ENCODE results near the gene GLRA3.
"Not testable (repeated sequence)": the region's sequence is repeated elsewhere in the genome, so short reads cannot be mapped to it uniquely, and the experiment has no call there.

GLRA3 gene

DNA sequence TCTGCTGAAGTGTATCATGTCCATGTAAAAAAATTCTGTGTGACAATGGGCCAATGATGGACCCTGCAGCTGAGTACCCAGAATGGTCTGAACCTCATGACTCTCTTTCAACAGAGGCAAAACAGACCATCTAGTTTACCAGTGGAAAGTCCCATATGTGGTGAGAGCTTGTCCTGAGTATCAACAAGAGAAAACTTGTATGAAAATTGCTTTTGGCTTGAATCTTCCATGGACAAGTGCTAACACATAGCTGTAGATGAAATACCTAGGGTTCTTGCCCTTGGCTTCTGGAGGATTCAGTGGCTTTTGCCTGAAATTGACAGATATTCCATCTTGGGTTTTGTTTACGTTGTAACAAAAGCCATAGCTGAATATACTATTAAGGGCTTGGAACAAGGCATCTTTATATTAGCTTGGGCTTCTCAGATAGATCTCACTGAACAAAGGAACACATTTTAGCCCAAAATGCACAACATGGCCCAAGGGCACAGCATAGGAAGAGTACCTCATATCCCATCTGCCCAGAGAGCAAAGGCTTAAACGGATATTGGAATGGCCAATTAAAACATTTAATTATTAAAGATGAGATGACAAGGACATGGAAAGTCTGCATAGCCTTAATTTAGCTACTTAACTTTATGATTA is 178.2 kb downstream of the GLRA3 start:
- DNase-seq = no peak

DNA sequence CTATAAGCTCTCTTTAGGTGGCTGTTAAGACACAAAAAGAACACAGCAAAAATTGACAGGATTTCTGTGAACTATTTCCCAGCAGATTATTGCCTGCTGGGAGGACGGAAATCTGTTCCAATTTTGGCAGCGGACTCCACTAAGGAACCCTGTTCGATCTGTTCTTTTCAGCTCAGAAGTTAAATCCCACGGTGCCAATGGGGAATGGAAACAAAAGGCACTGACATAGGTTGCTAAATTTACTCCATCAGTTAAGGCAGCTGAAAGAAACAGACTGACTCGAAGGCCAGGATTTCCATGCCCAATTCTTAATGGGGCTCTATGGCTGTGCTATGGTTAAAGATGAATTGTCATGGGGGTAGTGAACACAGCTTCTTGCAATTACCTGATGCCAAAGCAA is 180.2 kb downstream of the GLRA3 start:
- DNase-seq = no peak

- no peak for DNase-seq
These were observed 182.7 kb downstream of the GLRA3 start for GRCh38 chr4:174646326-174646725.

- DNase-seq = no peak
These were observed 188.9 kb downstream of the GLRA3 start for GRCh38 chr4:174640146-174640545.

DNA sequence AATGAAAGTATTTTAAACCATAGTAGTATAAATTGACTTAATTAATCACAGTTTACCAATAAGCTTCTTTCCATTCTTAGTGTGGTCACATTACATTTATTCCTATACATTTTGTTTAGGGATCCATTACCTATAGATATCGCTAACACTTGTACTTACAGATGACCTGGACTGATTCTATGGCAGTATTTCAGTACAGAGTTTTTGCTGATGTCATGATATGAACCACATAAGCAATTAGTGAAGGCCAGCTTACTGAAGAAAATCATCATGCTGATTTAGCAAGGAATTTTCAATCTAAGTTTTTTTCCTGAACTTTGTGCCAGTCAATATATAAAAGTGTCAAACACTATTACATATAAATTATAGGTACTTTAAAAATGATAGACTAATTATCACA is 193.3 kb downstream of the GLRA3 start:
- DNase-seq = no peak

GRCh38 chr4:174633399-174633798 is 195.6 kb downstream of the GLRA3 start:
- no peak for DNase-seq

DNA sequence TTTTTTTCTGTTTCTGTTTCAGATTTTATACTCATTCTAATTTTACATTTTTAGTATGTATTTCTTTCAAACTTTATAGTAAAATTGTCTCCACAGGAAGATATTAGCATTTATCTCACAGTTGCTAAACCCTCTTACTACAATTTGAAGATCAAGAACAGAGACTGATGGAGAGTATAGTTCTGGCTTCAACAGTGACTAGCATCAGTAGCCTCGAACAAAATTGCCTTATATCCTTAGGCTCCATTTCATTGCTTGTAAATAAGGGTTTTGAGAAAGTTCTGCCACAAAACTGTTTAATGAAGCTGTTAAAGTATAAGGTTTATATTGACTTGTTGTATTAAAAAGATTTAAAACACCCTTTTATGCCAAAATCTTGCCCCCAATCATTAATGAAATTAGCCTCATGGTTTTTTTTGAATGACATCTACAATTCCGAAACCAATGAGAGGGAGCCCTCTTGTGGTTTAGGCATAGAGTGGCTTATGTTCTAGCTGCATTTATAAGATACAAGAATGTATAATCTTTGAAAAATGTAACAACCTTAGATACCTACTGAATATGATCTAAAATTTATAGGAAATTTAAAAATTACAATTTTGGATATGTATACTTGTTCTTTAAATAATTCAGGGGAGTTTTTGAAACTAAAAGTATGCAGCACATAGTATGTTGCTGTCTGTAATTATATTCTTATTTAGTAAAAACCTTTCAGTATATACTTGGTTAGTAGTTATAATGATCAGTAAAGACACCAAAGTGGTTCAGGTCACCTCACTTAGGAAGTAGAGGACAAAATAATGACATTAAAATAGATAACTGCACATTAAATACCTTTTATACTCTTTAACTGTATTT is 196.9 kb downstream of the GLRA3 start:
- DNase-seq = peak in 1 of 2 experiments; percentile 16

DNA sequence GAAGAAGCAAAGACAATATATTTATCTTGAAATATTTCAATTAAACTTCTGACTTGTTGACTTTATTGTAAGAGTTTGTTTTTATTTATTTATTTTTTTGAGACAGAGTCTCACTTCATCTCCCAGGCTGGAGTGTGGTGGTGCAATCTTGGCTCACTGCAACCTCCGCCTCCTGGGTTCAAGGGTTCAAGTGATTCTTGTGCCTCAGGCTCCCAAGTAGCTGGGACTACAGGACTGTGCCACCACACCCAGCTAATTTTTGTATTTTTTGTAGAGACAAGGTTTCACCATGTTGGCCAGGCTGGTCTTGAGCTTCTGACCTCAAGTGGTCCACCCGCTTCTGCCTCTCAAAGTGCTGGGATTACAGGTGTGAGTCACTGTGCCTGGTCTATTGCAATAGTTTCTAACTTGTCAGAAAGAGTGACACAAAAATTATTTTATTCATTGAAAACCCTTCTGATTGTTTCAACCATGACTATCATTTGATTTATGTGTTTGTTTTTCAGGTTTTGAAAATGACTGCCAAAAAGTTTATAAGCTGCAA is 199.1 kb downstream of the GLRA3 start:
- DNase-seq = not testable (repeated sequence)

GRCh38 chr4:174629265-174629664 is 199.8 kb downstream of the GLRA3 start:
- DNase-seq = no peak

DNA sequence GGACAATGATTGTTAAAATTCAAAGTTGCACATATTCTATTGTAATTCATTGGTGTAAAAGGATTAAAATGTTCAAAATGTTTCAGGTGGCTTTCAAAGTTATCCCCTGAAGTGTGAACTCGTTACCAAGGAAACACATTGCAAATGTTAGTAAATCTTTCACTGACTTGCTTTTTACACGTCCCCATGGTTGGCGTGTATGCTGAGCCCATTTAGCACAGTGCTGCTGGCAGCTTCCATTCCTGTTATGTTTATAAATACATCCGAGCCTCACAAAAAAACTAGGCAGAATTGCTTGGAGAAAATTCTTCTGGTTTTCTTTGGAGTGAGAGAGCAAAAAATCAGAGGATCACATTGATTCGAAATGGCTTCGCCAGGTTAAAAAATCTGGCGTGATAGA is 200.9 kb downstream of the GLRA3 start:
- DNase-seq = no peak

GRCh38 chr4:174627473-174627872 is 201.6 kb downstream of the GLRA3 start:
- no peak for DNase-seq

DNA sequence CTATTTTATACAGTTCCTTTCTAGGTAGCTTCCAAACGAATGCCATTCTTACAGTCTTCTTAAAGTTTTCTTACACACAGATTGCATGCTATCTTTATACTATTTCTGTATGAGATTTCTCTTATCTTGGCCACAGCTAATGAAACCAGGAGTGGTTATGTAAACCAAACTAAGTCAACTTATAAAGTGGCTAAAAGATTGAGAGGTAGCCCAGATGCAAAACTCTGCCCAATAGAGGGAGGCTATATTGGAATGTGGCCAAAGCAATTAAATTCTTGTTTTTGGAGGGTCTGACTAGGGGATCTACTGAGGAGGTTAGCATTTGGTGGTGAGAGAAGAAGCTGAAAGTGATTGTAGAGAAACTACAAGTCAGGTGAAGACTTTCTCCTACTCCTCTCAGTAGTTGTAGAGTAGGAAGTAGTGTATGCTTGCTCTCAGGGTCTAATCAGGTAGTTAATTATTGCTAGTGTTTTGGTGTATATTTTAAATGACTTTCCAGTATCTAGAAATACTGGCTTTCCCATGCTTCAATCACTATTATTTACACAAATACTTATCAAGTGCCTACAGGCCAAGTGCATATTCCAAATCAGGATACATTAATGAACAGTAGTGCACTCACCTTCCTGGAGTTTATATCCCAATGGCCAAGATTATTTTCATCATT is 202.6 kb downstream of the GLRA3 start:
- DNase-seq = no peak

DNA sequence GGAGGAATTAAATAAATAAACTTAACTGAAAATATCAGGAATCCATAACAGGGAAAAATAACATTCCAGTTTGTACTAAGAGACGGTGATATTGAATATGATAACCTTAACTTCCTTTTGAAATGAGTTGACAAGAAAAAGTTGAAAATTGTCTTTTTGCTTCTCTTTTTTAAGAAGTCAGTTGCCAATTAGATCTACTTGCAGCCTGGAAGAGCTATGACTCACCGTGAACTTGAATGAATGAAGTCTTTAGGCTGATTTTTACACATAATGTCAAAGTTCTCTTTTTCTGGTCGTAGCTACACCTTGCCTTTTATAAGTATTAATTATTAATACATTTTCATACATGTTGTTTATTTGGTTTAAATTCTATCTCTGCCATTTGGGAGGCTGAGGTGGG is 212.4 kb downstream of the GLRA3 start:
- DNase-seq = no peak

DNA sequence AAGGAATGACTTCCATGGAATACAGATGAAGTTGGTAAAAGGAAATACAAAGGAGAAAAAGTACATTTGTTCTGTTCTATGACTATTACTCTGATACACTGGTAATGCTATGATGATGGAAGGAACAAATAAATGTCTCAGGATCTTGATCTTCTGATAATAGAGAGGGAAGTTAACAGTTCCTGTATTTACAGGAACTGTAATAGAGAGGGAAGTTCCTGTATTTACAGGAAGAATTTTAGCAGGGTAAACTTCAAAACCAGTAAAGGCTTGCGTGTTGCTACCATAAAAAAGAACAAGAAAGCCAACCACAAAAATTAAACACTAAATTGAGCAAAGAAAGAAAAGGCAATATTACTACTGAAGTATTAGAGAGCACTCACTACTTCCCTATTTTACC is 215.1 kb downstream of the GLRA3 start:
- DNase-seq = no peak

GRCh38 chr4:174611792-174612191 is 217.3 kb downstream of the GLRA3 start:
- DNase-seq = no peak

DNA sequence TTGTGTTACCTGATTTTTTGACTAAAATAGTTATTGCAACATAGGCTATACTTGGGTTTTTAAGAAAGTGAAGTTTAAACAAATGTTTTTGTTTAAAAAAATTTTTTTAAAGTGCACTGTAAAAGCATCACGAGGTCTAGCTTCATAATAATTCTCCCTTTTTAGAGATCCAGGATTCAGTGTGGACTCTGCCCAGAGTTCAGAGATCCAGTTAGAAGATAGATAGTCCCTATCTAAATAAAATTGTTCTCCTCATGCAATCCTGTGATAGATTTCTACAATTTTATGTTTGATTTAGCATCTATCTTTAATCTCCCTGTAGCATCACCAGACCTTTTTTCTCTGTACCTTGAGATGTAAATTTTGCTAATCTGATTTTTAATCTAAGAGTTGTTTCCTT is 221.3 kb downstream of the GLRA3 start:
- DNase-seq = no peak

DNA sequence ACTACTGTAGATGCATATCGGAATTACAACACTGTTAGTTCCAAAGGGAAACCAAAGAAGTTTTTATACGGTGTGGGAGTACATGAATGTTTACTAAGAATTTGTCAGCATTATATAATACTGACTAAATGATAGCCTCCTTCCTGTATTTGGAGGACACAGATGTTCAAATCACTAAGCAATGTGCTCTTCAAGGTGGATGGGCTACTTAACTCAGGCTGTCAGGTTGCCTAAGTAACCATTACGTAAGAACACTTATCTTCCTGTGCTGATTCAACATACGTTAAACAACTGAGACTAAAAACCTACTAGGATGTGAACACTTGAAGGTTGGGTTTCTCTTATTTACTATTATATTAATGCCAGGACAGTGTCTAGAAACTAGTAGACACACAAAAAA is 224.8 kb downstream of the GLRA3 start:
- DNase-seq = no peak

- no peak for DNase-seq
These were observed 228.7 kb downstream of the GLRA3 start for GRCh38 chr4:174600391-174600790.

DNA sequence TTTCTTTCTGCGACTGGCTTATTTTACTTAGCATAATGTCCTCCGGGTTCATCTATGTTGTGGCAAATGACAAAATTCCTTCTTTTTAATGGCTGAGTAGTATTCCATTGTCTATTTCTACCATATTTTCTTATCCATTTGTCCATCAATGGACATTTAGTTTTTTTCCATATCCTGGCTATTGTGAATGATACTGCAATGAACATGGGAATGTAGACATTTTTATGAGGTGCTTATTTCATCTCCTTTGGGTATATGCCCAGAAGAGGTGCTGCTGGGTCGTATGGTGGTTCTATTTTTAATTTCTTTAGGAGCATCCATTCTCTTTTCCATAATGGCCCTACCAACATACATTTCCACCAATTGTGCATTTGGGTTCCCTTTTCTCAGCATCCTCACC is 230.2 kb downstream of the GLRA3 start:
- no peak for DNase-seq

DNA sequence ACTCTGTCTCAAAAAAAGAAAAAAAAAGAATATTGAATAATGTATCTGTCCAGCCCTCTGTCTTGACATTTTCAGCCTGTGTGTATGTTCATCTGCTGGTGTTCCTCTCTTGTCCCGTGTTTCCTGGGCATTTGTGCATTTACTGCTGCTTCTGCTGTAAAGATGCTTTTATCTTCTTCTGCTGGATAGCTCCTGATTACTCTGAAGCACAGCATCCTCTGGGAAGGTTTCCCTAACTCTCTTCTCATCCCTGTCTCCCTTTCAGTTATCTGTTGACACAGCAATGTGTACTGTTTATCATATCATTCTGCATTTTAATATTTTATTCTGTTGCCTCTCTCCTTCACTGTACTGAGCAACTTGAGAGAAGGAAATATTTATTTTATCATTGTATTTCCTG is 232.5 kb downstream of the GLRA3 start:
- DNase-seq = no peak

GRCh38 chr4:174595141-174595929 is 233.7 kb downstream of the GLRA3 start:
- no peak for DNase-seq

DNA sequence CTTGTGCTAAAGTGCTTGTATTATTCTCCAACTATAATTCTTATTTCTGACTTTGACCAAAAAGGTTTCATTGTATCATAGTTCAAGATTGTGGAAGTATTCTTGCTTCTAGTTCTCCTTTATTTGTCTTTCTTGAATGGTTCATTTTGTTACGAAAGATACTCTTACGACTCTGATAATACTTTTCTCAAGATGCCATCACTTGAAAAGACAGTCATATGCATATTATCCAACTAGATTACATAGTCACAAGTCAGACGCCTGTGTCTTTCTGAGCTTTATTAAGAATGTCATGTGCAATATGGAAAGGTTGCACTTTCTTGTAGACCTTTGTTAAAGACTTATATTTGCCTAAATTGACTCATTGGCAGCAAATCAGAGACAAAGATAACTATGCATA is 235.3 kb downstream of the GLRA3 start:
- DNase-seq = no peak

DNA sequence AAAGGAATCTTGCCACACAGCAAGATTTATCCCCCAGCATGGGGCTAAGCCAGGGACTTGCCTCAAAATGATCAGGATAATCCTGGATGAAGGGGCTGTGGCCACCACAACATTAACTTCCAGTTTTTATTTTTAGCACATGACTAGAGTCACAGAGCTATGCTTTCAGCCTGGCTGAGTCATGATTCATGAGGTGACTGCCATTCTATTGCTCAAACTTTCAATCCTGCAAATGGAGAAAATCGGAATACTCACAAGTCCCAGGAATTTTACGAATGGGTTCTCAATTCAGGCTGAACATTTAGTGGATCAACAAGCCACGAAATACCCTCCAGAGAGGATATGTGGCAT is 236.1 kb downstream of the GLRA3 start:
- no peak for DNase-seq
